Measurements from ENCODE around the gene S100PBP.

Gene S100PBP

GRCh38 chr1:32867151-32867550, 49.7 kb downstream of the S100PBP start:
- Mint-ChIP-seq H3K4me3 (no peak overlapping the region), H3K27ac (no peak overlapping the region), H3K36me3 (ENCODE audit: low read depth) (peaks cover 17% of the 10 kb centered on the region), H3K9me3 (no peaks in the 10 kb centered on the region), H3K27me3 (peaks cover 25% of the 10 kb centered on the region), H3K4me1 (ENCODE audit: low read depth) (peaks cover 8% of the 10 kb centered on the region)

- Mint-ChIP-seq H3K4me3 (no peak overlapping the region), H3K27ac (no peak overlapping the region), H3K4me1 (ENCODE audit: low read depth) (peaks cover 9% of the 10 kb centered on the region), H3K9me3 (no peaks in the 10 kb centered on the region), H3K27me3 (peaks cover 27% of the 10 kb centered on the region), H3K36me3 (ENCODE audit: low read depth) (peaks cover 13% of the 10 kb centered on the region)
These were observed 50.2 kb downstream of the S100PBP start for GRCh38 chr1:32867671-32868070.

GRCh38 chr1:32868085-32868484, 50.6 kb downstream of the S100PBP start:
- Mint-ChIP-seq H3K9me3 (no peaks in the 10 kb centered on the region), H3K4me1 (ENCODE audit: low read depth) (peaks cover 12% of the 10 kb centered on the region), H3K36me3 (ENCODE audit: low read depth) (peaks cover 9% of the 10 kb centered on the region)

DNA sequence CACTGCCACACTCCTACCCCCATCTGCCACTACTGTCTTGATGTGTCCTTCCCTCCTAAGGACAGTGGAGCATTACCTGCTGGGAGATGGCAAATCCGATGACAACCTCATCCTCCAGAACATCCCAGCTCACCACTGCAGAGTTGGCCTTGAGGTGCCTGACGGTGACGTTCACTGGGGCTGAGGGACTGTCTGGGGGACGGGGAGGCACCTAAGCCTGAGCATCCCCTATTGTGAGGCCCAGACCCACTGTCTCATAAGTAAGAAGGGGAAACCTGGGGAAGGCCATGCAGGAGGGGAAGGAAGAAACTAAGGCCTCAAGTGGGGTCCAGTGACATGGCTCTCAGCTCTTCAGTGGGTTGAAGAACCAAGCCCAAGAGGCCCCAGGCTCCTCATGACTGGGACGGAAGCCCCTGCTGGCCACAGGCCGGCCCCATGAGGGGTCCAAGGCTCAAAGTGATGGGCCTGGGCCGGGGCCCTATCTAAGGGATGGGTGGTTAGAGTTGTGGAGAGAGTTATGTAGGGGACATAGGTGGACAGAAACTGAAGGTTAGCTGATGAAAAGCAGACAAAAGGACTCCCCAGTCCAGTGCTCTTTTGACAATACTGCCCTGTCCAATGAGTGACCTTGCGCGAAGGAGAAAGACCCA, 51.5 kb downstream of the S100PBP start:
- peaks cover 12% of the 10 kb centered on the region for H3K4me1 Mint-ChIP-seq (ENCODE audit: low read depth)
- H3K27ac Mint-ChIP-seq: no peak overlapping the region
- peaks cover 29% of the 10 kb centered on the region for H3K27me3 Mint-ChIP-seq
- H3K4me3 Mint-ChIP-seq: no peak overlapping the region
- no peaks in the 10 kb centered on the region for H3K9me3 Mint-ChIP-seq
- peaks cover 1% of the 10 kb centered on the region for H3K36me3 Mint-ChIP-seq (ENCODE audit: low read depth)

More at GRCh38 chr1:32868085-32868484, 50.6 kb downstream of the S100PBP start:
- H3K27me3 Mint-ChIP-seq: peaks cover 29% of the 10 kb centered on the region
- no peak overlapping the region for H3K27ac Mint-ChIP-seq
- no peak overlapping the region for H3K4me3 Mint-ChIP-seq

GRCh38 chr1:32869923-32870614, 52.6 kb downstream of the S100PBP start:
- Mint-ChIP-seq H3K9me3 (no peaks in the 10 kb centered on the region), H3K27me3 (peaks cover 36% of the 10 kb centered on the region), H3K4me1 (ENCODE audit: low read depth) (peaks cover 12% of the 10 kb centered on the region), H3K4me3 (peak overlapping the region; percentile 52), H3K27ac (no peak overlapping the region), H3K36me3 (ENCODE audit: low read depth) (no peaks in the 10 kb centered on the region)

- no peak within 1 kb of the TSS for H3K27ac Mint-ChIP-seq
- H3K36me3 Mint-ChIP-seq (ENCODE audit: low read depth): no peaks in the 10 kb centered on the region
- H3K9me3 Mint-ChIP-seq: no peaks in the 10 kb centered on the region
- peaks cover 43% of the 10 kb centered on the region for H3K27me3 Mint-ChIP-seq
- peak within 1 kb of the TSS; percentile 52 for H3K4me3 Mint-ChIP-seq
- peaks cover 12% of the 10 kb centered on the region for H3K4me1 Mint-ChIP-seq (ENCODE audit: low read depth)
These were observed 53.3 kb downstream of the S100PBP start, which contains the start of gene FNDC5 for GRCh38 chr1:32870615-32871363. Gene FNDC5 (minus strand): TSS chr1:32870912.

- Mint-ChIP-seq H3K9me3 (no peaks in the 10 kb centered on the region), H3K4me1 (ENCODE audit: low read depth) (peaks cover 12% of the 10 kb centered on the region), H3K27me3 (peaks cover 44% of the 10 kb centered on the region), H3K36me3 (ENCODE audit: low read depth) (no peaks in the 10 kb centered on the region), H3K27ac (no peak overlapping the region), H3K4me3 (peak overlapping the region; percentile 38)
These were observed 54.1 kb downstream of the S100PBP start for GRCh38 chr1:32871364-32872191.

DNA sequence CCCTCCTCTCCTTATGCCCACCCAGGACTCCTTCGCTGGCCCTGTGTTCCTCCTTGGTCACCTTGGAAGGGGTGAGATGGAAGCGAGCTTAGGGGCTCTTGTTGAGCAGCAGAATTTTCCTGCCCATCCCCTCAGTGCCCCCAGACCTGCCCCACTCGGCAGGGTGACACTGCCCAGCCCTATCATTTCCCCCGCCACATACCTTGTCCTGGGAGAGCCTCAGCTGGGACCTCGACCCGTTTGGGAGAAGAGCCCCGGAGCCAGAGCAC, 54.7 kb downstream of the S100PBP start:
- H3K36me3 Mint-ChIP-seq (ENCODE audit: low read depth): no peaks in the 10 kb centered on the region
- no peaks in the 10 kb centered on the region for H3K9me3 Mint-ChIP-seq
- H3K27ac Mint-ChIP-seq: no peak overlapping the region
- H3K4me1 Mint-ChIP-seq (ENCODE audit: low read depth): peaks cover 12% of the 10 kb centered on the region
- H3K27me3 Mint-ChIP-seq: peaks cover 44% of the 10 kb centered on the region
- H3K4me3 Mint-ChIP-seq: no peak overlapping the region

DNA sequence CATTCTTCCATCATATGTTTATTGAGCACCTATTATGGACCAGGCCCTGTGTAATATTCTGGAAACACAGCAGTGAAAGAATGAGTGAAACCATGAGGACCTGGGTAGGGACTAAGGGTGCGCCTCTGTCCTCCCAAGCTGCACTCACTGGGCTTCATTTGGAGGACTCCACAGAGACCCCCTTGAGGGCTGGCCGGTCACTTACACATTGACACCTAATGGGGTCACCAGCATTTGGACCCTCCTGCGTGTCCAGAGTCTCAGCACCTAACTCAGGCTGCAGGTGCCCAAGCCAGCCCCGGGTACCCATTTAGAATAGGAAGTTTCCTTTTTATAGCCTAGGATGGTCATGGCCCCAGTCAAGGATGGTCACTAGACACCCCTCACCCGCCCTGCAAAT, 56.0 kb downstream of the S100PBP start:
- peaks cover 12% of the 10 kb centered on the region for H3K4me1 Mint-ChIP-seq (ENCODE audit: low read depth)
- H3K27me3 Mint-ChIP-seq: peaks cover 51% of the 10 kb centered on the region
- H3K4me3 Mint-ChIP-seq: no peak overlapping the region
- no peaks in the 10 kb centered on the region for H3K36me3 Mint-ChIP-seq (ENCODE audit: low read depth)
- H3K27ac Mint-ChIP-seq: no peak overlapping the region
- H3K9me3 Mint-ChIP-seq: no peaks in the 10 kb centered on the region

GRCh38 chr1:32874860-32875752, 57.7 kb downstream of the S100PBP start:
- peaks cover 39% of the 10 kb centered on the region for H3K27me3 Mint-ChIP-seq
- no peaks in the 10 kb centered on the region for H3K9me3 Mint-ChIP-seq

DNA sequence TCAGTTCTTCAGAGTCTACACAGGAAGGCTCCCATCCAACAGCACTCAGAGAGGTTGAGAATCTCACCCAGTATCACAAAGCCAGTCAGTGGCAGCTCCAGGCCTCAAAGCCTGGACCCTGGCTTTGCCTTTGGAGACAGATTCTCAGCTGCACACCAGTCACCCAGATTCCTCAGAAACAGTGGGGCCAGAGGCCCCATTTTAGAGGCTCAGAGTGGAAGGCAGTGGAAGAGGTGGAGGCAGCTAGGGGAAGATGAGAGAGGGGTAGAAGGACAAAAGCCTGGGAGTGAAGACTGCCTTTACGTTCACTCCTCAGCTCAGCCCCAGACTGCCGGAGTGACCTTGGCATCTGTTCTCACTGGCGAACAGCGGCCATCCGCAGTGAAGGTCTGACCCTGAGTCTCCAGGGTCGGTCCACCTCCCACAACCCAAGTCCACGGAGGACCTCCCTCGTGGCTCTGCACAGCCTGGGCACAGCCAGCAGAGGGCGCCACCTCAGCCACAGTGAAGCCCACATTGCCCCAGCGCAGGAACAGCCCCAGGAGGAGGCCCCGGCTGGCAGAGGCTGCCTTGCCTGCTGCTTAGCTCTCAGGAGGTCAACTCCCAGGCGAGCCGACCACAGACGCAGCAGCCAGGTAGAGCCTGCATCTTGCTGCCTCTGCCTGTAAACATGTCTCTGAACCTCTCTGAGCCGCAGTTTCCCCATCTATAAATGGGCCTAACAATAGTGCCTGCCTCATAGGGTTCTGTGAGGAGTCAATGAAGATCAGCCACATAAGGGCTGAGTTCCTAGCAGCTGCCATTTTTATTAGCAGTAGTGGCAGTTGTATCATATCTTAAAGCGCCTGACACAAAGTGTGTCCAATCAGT, 59.1 kb downstream of the S100PBP start:
- H3K36me3 Mint-ChIP-seq (ENCODE audit: low read depth): no peaks in the 10 kb centered on the region
- peaks cover 9% of the 10 kb centered on the region for H3K4me1 Mint-ChIP-seq (ENCODE audit: low read depth)
- H3K27ac Mint-ChIP-seq: no peak overlapping the region
- H3K9me3 Mint-ChIP-seq: no peaks in the 10 kb centered on the region
- peaks cover 31% of the 10 kb centered on the region for H3K27me3 Mint-ChIP-seq
- H3K4me3 Mint-ChIP-seq: no peak overlapping the region

More at GRCh38 chr1:32874860-32875752, 57.7 kb downstream of the S100PBP start:
- Mint-ChIP-seq H3K36me3 (ENCODE audit: low read depth) (no peaks in the 10 kb centered on the region), H3K4me3 (no peak overlapping the region), H3K4me1 (ENCODE audit: low read depth) (peaks cover 9% of the 10 kb centered on the region), H3K27ac (no peak overlapping the region)

- Mint-ChIP-seq H3K27ac (no peak overlapping the region), H3K27me3 (peaks cover 26% of the 10 kb centered on the region), H3K4me3 (no peak overlapping the region), H3K4me1 (ENCODE audit: low read depth) (peaks cover 3% of the 10 kb centered on the region), H3K36me3 (ENCODE audit: low read depth) (no peaks in the 10 kb centered on the region), H3K9me3 (no peaks in the 10 kb centered on the region)
These were observed 60.0 kb downstream of the S100PBP start for GRCh38 chr1:32877211-32878110.
